NB4 (cell line): ENCODE data around the gene TAS1R3.
A peak's percentile ranks its signal among the peaks of the same experiment; 100 is the strongest.

ENCODE experiments used
- DNase-seq: peaks from one replicate; pipeline ENCODE4 v3.0.0; 2010; ENCODE audit warnings: low read depth
- H3K4me3 ChIP-seq: one replicate; pipeline ENCODE4 v1.5.1; 2011; ENCODE audit warnings: mild to moderate bottlenecking, low read depth, low read length, moderate library complexity
- CTCF ChIP-seq: IDR thresholded peaks from one replicate; pipeline ENCODE4 v1.5.1; 2012; ENCODE audit warnings: low read depth, low read length
- MAX ChIP-seq: IDR thresholded peaks from 2 replicates; pipeline ENCODE4 v1.6.1; 2011; ENCODE audit warnings: low read depth, low read length
- MYC ChIP-seq: IDR thresholded peaks from 2 replicates; pipeline ENCODE4 v1.6.1; 2011; ENCODE audit warnings: low read depth, low read length
- POLR2A ChIP-seq: IDR thresholded peaks from 2 replicates; pipeline ENCODE4 v1.6.1; 2011; ENCODE audit warnings: mild to moderate bottlenecking; ENCODE audit not compliant: insufficient read length; ENCODE audit errors: extremely low read depth

TAS1R3 gene

GRCh38 chr1:1299686-1300351 lies 31.3 kb upstream of the TAS1R3 start:
- no peak for DNase-seq
- H3K4me3 ChIP-seq, result no peak overlapping the region
- no peak for TF ChIP-seq POLR2A
- TF ChIP-seq MAX, result no peak
- TF ChIP-seq CTCF, result no peak
- TF ChIP-seq MYC, result no peak

GRCh38 chr1:1300352-1300739 lies 30.7 kb upstream of the TAS1R3 start:
- no peak for TF ChIP-seq CTCF
- TF ChIP-seq POLR2A, result no peak
- no peak for TF ChIP-seq MAX
- TF ChIP-seq MYC, result no peak
- no peak overlapping the region for H3K4me3 ChIP-seq
- no peak for DNase-seq

- no peak for DNase-seq
- no peak for TF ChIP-seq MYC
- no peak for TF ChIP-seq POLR2A
- peak; percentile 58 for TF ChIP-seq CTCF
- TF ChIP-seq MAX, result no peak
- no peak overlapping the region for H3K4me3 ChIP-seq
Observed at GRCh38 chr1:1302006-1302430, 29.1 kb upstream of the TAS1R3 start.

- DNase-seq, result no peak
- no peak for TF ChIP-seq MYC
- no peak for TF ChIP-seq MAX
- no peak for TF ChIP-seq CTCF
- no peak for TF ChIP-seq POLR2A
- H3K4me3 ChIP-seq, result no peak overlapping the region
Observed at GRCh38 chr1:1302951-1303509, 28.1 kb upstream of the TAS1R3 start.

- TF ChIP-seq POLR2A (no peak), MAX (no peak), MYC (no peak), CTCF (no peak)
- H3K4me3 ChIP-seq, result no peak overlapping the region
- no peak for DNase-seq
Observed at GRCh38 chr1:1303736-1304135, 27.3 kb upstream of the TAS1R3 start.
